PC-9 (cell line): ENCODE measurements around the gene BCAR3.

ENCODE experiments used
- EZH2 ChIP-seq: fragments of 200-600 bp; sonication (generic); IDR thresholded peaks from 2 replicates; pipeline ENCODE4 v1.8.0; 2017; ENCODE audit warnings: antibody characterized with exemption, low read depth
- TF ChIP-seq, protein P1 (sequence below): fragments of 200-600 bp; sonication (generic); conservative IDR thresholded peaks from 2 replicates; pipeline ENCODE4 v1.6.1; 2017; ENCODE audit warnings: mixed run types, antibody characterized with exemption, mild to moderate bottlenecking, moderate library complexity

DNA sequence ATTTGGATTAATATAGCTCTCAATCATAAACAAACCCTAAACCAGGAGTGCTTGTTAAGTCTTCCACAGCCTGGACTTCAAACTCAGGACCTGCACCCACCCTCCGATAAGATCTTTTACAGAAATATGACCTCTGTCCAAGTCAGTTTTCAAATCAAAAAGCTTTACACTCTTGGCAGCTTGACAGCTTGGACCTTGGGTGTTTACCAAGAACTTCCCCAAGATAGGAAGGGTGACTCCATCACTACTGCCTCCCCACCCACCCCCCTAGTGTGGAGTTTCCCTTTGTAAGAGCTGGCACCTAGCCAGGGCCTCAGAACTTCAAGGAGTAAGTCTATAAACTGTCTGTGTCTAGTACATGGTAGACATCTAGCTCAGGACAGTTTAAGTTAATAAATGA lies 9.6 kb downstream of the BCAR3 start:
- TF ChIP-seq, protein P1, sequence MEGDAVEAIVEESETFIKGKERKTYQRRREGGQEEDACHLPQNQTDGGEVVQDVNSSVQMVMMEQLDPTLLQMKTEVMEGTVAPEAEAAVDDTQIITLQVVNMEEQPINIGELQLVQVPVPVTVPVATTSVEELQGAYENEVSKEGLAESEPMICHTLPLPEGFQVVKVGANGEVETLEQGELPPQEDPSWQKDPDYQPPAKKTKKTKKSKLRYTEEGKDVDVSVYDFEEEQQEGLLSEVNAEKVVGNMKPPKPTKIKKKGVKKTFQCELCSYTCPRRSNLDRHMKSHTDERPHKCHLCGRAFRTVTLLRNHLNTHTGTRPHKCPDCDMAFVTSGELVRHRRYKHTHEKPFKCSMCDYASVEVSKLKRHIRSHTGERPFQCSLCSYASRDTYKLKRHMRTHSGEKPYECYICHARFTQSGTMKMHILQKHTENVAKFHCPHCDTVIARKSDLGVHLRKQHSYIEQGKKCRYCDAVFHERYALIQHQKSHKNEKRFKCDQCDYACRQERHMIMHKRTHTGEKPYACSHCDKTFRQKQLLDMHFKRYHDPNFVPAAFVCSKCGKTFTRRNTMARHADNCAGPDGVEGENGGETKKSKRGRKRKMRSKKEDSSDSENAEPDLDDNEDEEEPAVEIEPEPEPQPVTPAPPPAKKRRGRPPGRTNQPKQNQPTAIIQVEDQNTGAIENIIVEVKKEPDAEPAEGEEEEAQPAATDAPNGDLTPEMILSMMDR, result no peak
- no peak for TF ChIP-seq EZH2
